Suprapubic skin (tissue), 4 donors: ENCODE results near the gene CCDC7. TPM values are rescaled to one million over a fixed set of nuclear protein-coding genes. Genes with fewer than 3 reads are reported as not detected.
"Not testable (repeated sequence)": the region's sequence is repeated elsewhere in the genome, so short reads cannot be mapped to it uniquely, and the experiment has no call there.

ENCODE experiments used
- DNase-seq, 2 donors: peaks; one replicate each; pipeline ENCODE4 v3.0.0-alpha.2; 2019; ENCODE audit warnings: low spot score in 2 of 2
- H3K27ac ChIP-seq: fragments of 200-600 bp; sonication (generic); one replicate; pipeline ENCODE4 v1.5.1; 2019
- H3K27me3 ChIP-seq: fragments of 200-600 bp; sonication (generic); one replicate; pipeline ENCODE4 v1.5.1; 2019
- H3K36me3 ChIP-seq: fragments of 200-600 bp; sonication (generic); one replicate; pipeline ENCODE4 v1.5.1; 2019
- H3K4me1 ChIP-seq: fragments of 200-600 bp; sonication (generic); one replicate; pipeline ENCODE4 v1.5.1; 2019
- H3K4me3 ChIP-seq: fragments of 200-600 bp; sonication (generic); one replicate; pipeline ENCODE4 v1.5.1; 2019; ENCODE audit warnings: mild to moderate bottlenecking
- H3K9me3 ChIP-seq: fragments of 200-600 bp; sonication (generic); one replicate; pipeline ENCODE4 v1.5.1; 2019
- EP300 ChIP-seq: sonication (generic); formaldehyde crosslinking; IDR thresholded peaks from one replicate; pipeline ENCODE4 v1.6.1; 2017; ENCODE audit warnings: antibody characterized with exemption
- POLR2A ChIP-seq, 2 donors: fragments of 450-650 bp; IDR thresholded peaks; one replicate each; pipeline ENCODE4 v1.6.1; 2017; ENCODE audit warnings: antibody characterized with exemption in 2 of 2, mild to moderate bottlenecking in 2 of 2, moderate library complexity in 2 of 2
- POLR2AphosphoS5 ChIP-seq, 3 donors: sonication (generic); formaldehyde crosslinking; IDR thresholded peaks; one replicate each; pipeline ENCODE4 v1.6.1; 2017; ENCODE audit warnings: antibody characterized with exemption in 3 of 3
- WGBS: methylation state at CpG from one replicate; pipeline ENCODE4 v1.1.5; 2018; 5-methylcytosine and 5-hydroxymethylcytosine counted together
- total RNA-seq, 4 donors: library from RNA; depleted of rRNA; stranded (reverse); fragments of >200 nt; gene quantifications; one replicate each; pipeline ENCODE4 v1.1.0, GENCODE V29; 2016
- TF ChIP-seq, protein P1 (sequence below), 2 donors: fragments of 200-600 bp in 1 of 2; fragments of 450-650 bp in 1 of 2; sonication (generic) in 1 of 2; IDR thresholded peaks; one replicate each; pipeline ENCODE4 v1.5.1; 2016 to 2019; ENCODE audit warnings: antibody characterized with exemption in 2 of 2, mild to moderate bottlenecking in 1 of 2, moderate library complexity in 1 of 2

The CCDC7 gene
- total RNA-seq, 4 donors from 2014 or later: 4.6 to 10.1 (median 7.6) TPM

DNA sequence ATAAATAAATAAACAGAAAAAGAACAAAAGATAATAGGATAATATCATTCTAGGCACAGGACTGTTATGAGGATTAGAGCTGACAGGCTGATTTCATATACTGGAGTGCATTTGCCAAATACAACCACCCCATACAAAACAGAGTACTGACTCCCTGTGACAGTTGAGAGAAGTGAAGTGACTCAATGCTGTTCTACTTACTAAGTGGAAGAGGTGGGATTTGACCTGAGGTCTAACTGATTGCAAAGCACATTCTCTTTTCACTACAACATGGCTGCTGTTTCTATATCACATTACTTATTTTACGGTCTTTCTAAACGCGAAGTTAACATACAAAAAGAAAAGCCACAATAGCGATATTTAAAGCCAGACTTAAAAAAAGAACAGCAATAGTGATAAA is 460.7 kb downstream of the CCDC7 start:
- WGBS: 64% methylated on average over 4 of the region's 4 CpGs
- TF ChIP-seq, protein P1, sequence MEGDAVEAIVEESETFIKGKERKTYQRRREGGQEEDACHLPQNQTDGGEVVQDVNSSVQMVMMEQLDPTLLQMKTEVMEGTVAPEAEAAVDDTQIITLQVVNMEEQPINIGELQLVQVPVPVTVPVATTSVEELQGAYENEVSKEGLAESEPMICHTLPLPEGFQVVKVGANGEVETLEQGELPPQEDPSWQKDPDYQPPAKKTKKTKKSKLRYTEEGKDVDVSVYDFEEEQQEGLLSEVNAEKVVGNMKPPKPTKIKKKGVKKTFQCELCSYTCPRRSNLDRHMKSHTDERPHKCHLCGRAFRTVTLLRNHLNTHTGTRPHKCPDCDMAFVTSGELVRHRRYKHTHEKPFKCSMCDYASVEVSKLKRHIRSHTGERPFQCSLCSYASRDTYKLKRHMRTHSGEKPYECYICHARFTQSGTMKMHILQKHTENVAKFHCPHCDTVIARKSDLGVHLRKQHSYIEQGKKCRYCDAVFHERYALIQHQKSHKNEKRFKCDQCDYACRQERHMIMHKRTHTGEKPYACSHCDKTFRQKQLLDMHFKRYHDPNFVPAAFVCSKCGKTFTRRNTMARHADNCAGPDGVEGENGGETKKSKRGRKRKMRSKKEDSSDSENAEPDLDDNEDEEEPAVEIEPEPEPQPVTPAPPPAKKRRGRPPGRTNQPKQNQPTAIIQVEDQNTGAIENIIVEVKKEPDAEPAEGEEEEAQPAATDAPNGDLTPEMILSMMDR (IDR thresholded peaks at IDR 0.05): no peak
- no peak for TF ChIP-seq POLR2AphosphoS5 (IDR thresholded peaks at IDR 0.05)
- no peak for TF ChIP-seq POLR2A (IDR thresholded peaks at IDR 0.05)
- TF ChIP-seq EP300: no peak
- DNase-seq: no peak
- Histone ChIP-seq H3K36me3 (peaks cover 78% of the 10 kb centered on the region), H3K4me3 (no peak overlapping the region), H3K27me3 (no peaks in the 10 kb centered on the region), H3K27ac (no peak overlapping the region), H3K4me1 (no peaks in the 10 kb centered on the region), H3K9me3 (no peaks in the 10 kb centered on the region)

GRCh38 chr10:32909456-32909855 is 463.5 kb downstream of the CCDC7 start:
- 72% methylated on average over 1 of the region's 1 CpG for WGBS
- Histone ChIP-seq H3K4me1 (no peaks in the 10 kb centered on the region), H3K27me3 (no peaks in the 10 kb centered on the region), H3K9me3 (no peaks in the 10 kb centered on the region), H3K4me3 (no peak overlapping the region), H3K36me3 (peaks cover 69% of the 10 kb centered on the region), H3K27ac (no peak overlapping the region)
- no peak for DNase-seq
- TF ChIP-seq, protein P1 (IDR thresholded peaks at IDR 0.05): no peak
- no peak for TF ChIP-seq EP300
- no peak for TF ChIP-seq POLR2A (IDR thresholded peaks at IDR 0.05)
- no peak for TF ChIP-seq POLR2AphosphoS5 (IDR thresholded peaks at IDR 0.05)

DNA sequence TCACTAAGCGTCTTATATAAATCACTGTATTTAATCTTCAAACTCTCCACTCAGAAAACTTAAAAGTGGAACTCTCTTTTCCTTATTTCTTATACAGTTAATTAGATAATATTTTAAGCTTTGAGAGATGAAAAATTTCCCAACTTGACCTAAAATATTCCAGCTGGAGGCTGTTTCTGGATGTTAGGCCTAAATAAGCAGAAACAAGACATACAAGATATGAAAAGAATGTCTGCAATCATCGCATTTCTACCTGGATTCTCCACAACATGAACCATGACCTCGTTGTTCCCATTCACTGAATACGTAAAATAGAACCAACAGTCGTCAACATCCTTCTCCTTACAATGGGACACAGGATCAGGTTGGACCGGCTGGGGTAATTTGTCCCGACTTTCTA is 464.0 kb downstream of the CCDC7 start:
- H3K9me3 ChIP-seq, H3K4me1 ChIP-seq, DNase-seq, H3K27me3 ChIP-seq, H3K27ac ChIP-seq, H3K4me3 ChIP-seq: not testable (repeated sequence)
- H3K36me3 ChIP-seq: peaks cover 73% of the 10 kb centered on the region
- 89% methylated on average over 7 of the region's 7 CpGs for WGBS

GRCh38 chr10:32911285-32912016 is 465.5 kb downstream of the CCDC7 start:
- no peak for TF ChIP-seq EP300
- TF ChIP-seq, protein P1 (IDR thresholded peaks at IDR 0.05): no peak
- no peak for TF ChIP-seq POLR2AphosphoS5 (IDR thresholded peaks at IDR 0.05)
- no peak for TF ChIP-seq POLR2A (IDR thresholded peaks at IDR 0.05)
- Histone ChIP-seq H3K27me3 (no peaks in the 10 kb centered on the region), H3K9me3 (no peaks in the 10 kb centered on the region), H3K27ac (no peak overlapping the region), H3K36me3 (peaks cover 64% of the 10 kb centered on the region), H3K4me1 (no peaks in the 10 kb centered on the region), H3K4me3 (no peak overlapping the region)
- no peak for DNase-seq
- WGBS: 88% methylated on average over 11 of the region's 11 CpGs

- not testable (repeated sequence) for H3K27me3 ChIP-seq, H3K4me1 ChIP-seq, DNase-seq, H3K4me3 ChIP-seq, H3K27ac ChIP-seq, H3K9me3 ChIP-seq
- peaks cover 44% of the 10 kb centered on the region for H3K36me3 ChIP-seq
- WGBS: 95% methylated on average over 5 of the region's 5 CpGs
These were observed 471.9 kb downstream of the CCDC7 start for GRCh38 chr10:32917817-32918216.

GRCh38 chr10:32922170-32922569 is 476.2 kb downstream of the CCDC7 start:
- DNase-seq: no peak
- WGBS: 86% methylated on average over 2 of the region's 2 CpGs
- Histone ChIP-seq H3K4me1 (no peaks in the 10 kb centered on the region), H3K9me3 (no peaks in the 10 kb centered on the region), H3K36me3 (peaks cover 75% of the 10 kb centered on the region), H3K27me3 (no peaks in the 10 kb centered on the region), H3K4me3 (no peak overlapping the region), H3K27ac (no peak overlapping the region)
- TF ChIP-seq POLR2AphosphoS5 (IDR thresholded peaks at IDR 0.05) (no peak), EP300 (no peak), POLR2A (IDR thresholded peaks at IDR 0.05) (no peak)
- TF ChIP-seq, protein P1 (IDR thresholded peaks at IDR 0.05): no peak
